Mammary epithelial cell (primary cell): ENCODE results near the gene AMELY.

ENCODE experiments used
- CTCF ChIP-seq, 2 donors: IDR thresholded peaks in 1 of 2; conservative IDR thresholded peaks in 1 of 2; 2 replicates each; pipeline ENCODE4 v1.5.1; 2011 to 2012; ENCODE audit warnings: inconsistent platforms in 2 of 2, low read length in 2 of 2, mild to moderate bottlenecking in 2 of 2, control low read depth in 1 of 2, low read depth in 1 of 2; ENCODE audit not compliant: insufficient read depth in 1 of 2; ENCODE audit errors: extremely low read depth in 1 of 2
- EZH2 ChIP-seq: IDR thresholded peaks from 2 replicates; pipeline ENCODE4 v1.6.1; 2012; ENCODE audit warnings: low read length, inconsistent platforms, borderline replicate concordance

- no peak for TF ChIP-seq CTCF (conservative IDR thresholded peaks at IDR 0.05 in 1 of 2, IDR thresholded peaks at IDR 0.05 in 1 of 2; ENCODE audit: extremely low read depth in 1 of 2, insufficient read depth in 1 of 2, low read depth in 1 of 2, low read length in 2 of 2)
- TF ChIP-seq EZH2, result no peak
Measured at GRCh38 chrY:6909856-6910255, 1.7 kb downstream of the AMELY start.
